Hepatocyte (in vitro differentiated cells): ENCODE results near the gene COX4I1. TPM values are rescaled to one million over a fixed set of nuclear protein-coding genes. Genes with fewer than 3 reads are reported as not detected.

Experiments used
- DNase-seq: peaks from one replicate; pipeline ENCODE4 v3.0.0-alpha.2; 2016; ENCODE audit warnings: low spot score
- H2AFZ ChIP-seq: fragments of 200-600 bp; sonication (generic); 2 replicates; pipeline ENCODE4 v1.6.0; 2016; ENCODE audit warnings: antibody characterized with exemption, mild to moderate bottlenecking
- H3K27ac ChIP-seq: fragments of 200-600 bp; sonication (generic); 2 replicates; pipeline ENCODE4 v1.5.1; 2016; ENCODE audit warnings: mild to moderate bottlenecking
- H3K27me3 ChIP-seq: fragments of 200-600 bp; sonication (generic); 2 replicates; pipeline ENCODE4 v1.6.1; 2016
- H3K36me3 ChIP-seq: fragments of 200-600 bp; sonication (generic); replicated peaks from 2 replicates; pipeline ENCODE4 v1.5.1; 2016; ENCODE audit warnings: low read depth; ENCODE audit not compliant: insufficient read depth
- H3K4me1 ChIP-seq: fragments of 200-600 bp; sonication (generic); 2 replicates; pipeline ENCODE4 v1.5.1; 2016; ENCODE audit warnings: mild to moderate bottlenecking, moderate library complexity; ENCODE audit not compliant: insufficient read depth
- H3K4me2 ChIP-seq: fragments of 200-600 bp; sonication (generic); 2 replicates; pipeline ENCODE4 v1.6.0; 2016
- H3K4me3 ChIP-seq: fragments of 200-600 bp; sonication (generic); 2 replicates; pipeline ENCODE4 v1.5.1; 2016; ENCODE audit warnings: mild to moderate bottlenecking
- H3K79me2 ChIP-seq: fragments of 200-600 bp; sonication (generic); 2 replicates; pipeline ENCODE4 v1.6.0; 2017; ENCODE audit warnings: mild to moderate bottlenecking
- H3K9me2 ChIP-seq: fragments of 200-600 bp; sonication (generic); replicated peaks from 2 replicates; pipeline ENCODE4 v1.6.0; 2017; ENCODE audit warnings: mild to moderate bottlenecking; ENCODE audit not compliant: insufficient read depth
- H3K9me3 ChIP-seq: fragments of 200-600 bp; sonication (generic); 2 replicates; pipeline ENCODE4 v1.5.1; 2016; ENCODE audit warnings: low read depth, mild to moderate bottlenecking
- H4K20me1 ChIP-seq: fragments of 200-600 bp; sonication (generic); 2 replicates; pipeline ENCODE4 v1.6.0; 2016; ENCODE audit warnings: mild to moderate bottlenecking; ENCODE audit not compliant: insufficient read depth, poor library complexity, severe bottlenecking
- CTCF ChIP-seq: fragments of 200-600 bp; sonication (generic); IDR thresholded peaks from 2 replicates; pipeline ENCODE4 v1.5.1; 2016; ENCODE audit warnings: antibody characterized with exemption, mild to moderate bottlenecking; ENCODE audit not compliant: poor library complexity
- EZH2 ChIP-seq: fragments of 200-600 bp; sonication (generic); IDR thresholded peaks from 2 replicates; pipeline ENCODE4 v1.6.1; 2016; ENCODE audit warnings: antibody characterized with exemption, mild to moderate bottlenecking, borderline replicate concordance
- EZH2phosphoT487 ChIP-seq: fragments of 200-600 bp; sonication (generic); IDR thresholded peaks from one replicate; pipeline ENCODE4 v1.6.1; 2018; ENCODE audit warnings: antibody characterized with exemption, mild to moderate bottlenecking, low read depth, moderate library complexity; ENCODE audit not compliant: unreplicated experiment, severe bottlenecking
- WGBS: methylation state at CpG from one replicate; pipeline ENCODE4 v1.1.6; 2016; ENCODE audit warnings: low lambda C conversion rate; ENCODE audit errors: missing lambda C conversion rate; 5-methylcytosine and 5-hydroxymethylcytosine counted together
- polyA plus RNA-seq: library from polyadenylated mRNA; unstranded; fragments of >200 nt; fragmentation: Nextera tagmentation; extraction: Ambion mirVana; gene quantifications from 2 replicates; pipeline ENCODE4 v1.2.1, GENCODE V29; 2016
- total RNA-seq: library from RNA; depleted of rRNA; stranded (reverse); fragments of >200 nt; gene quantifications from 2 replicates; pipeline ENCODE4 v1.2.3, GENCODE V29; 2014

COX4I1 gene
- total and polyA plus RNA-seq, 2 experiments from 2014 or later, result 449 to 655 TPM

GRCh38 chr16:85819245-85819644 is 19.8 kb downstream of the COX4I1 start:
- Histone ChIP-seq H3K9me2 (no peaks in the 10 kb centered on the region), H3K4me3 (no peak overlapping the region), H2AFZ (no peak overlapping the region), H4K20me1 (no peaks in the 10 kb centered on the region), H3K27ac (no peak overlapping the region), H3K36me3 (no peaks in the 10 kb centered on the region), H3K27me3 (no peaks in the 10 kb centered on the region), H3K9me3 (no peaks in the 10 kb centered on the region), H3K4me1 (peaks cover 7% of the 10 kb centered on the region), H3K4me2 (no peak overlapping the region), H3K79me2 (no peaks in the 10 kb centered on the region)
- peak; percentile 89 for DNase-seq
- TF ChIP-seq EZH2phosphoT487 (no peak), EZH2 (no peak), CTCF (peak; percentile 67)
- 13% methylated on average over 10 of the region's 10 CpGs for WGBS

GRCh38 chr16:85819771-85820170 is 20.3 kb downstream of the COX4I1 start:
- 69% methylated on average over 6 of the region's 6 CpGs for WGBS
- no peaks in the 10 kb centered on the region for H3K27me3 ChIP-seq

GRCh38 chr16:85820604-85821372 is 21.3 kb downstream of the COX4I1 start:
- Histone ChIP-seq H3K36me3 (no peaks in the 10 kb centered on the region), H3K4me1 (peaks cover 7% of the 10 kb centered on the region), H4K20me1 (no peaks in the 10 kb centered on the region), H3K9me3 (no peaks in the 10 kb centered on the region), H3K4me3 (no peak overlapping the region), H3K27ac (no peak overlapping the region), H3K27me3 (no peaks in the 10 kb centered on the region), H3K79me2 (no peaks in the 10 kb centered on the region), H3K4me2 (no peak overlapping the region), H3K9me2 (no peaks in the 10 kb centered on the region), H2AFZ (no peak overlapping the region)
- 71% methylated on average over 19 of the region's 22 CpGs for WGBS
- TF ChIP-seq EZH2 (no peak), EZH2phosphoT487 (no peak), CTCF (no peak)
- no peak for DNase-seq

More at GRCh38 chr16:85819771-85820170, 20.3 kb downstream of the COX4I1 start:
- peak; percentile 45 for DNase-seq
- Histone ChIP-seq H3K27ac (peak overlapping the region; percentile 37), H2AFZ (no peak overlapping the region), H3K9me2 (no peaks in the 10 kb centered on the region), H3K79me2 (no peaks in the 10 kb centered on the region), H3K4me2 (no peak overlapping the region), H3K4me3 (no peak overlapping the region), H4K20me1 (no peaks in the 10 kb centered on the region), H3K9me3 (no peaks in the 10 kb centered on the region), H3K36me3 (no peaks in the 10 kb centered on the region), H3K4me1 (peaks cover 7% of the 10 kb centered on the region)
- no peak for TF ChIP-seq EZH2phosphoT487
- TF ChIP-seq CTCF, result no peak
- TF ChIP-seq EZH2, result no peak
